GM21515 (cell line): ENCODE data around the gene CA6.
"Not testable (repeated sequence)": the region's sequence is repeated elsewhere in the genome, so short reads cannot be mapped to it uniquely, and the experiment has no call there.

Experiments
- ATAC-seq: cut with Tn5 transposase; IDR thresholded peaks from one replicate; pipeline ENCODE4 v1.9.1; 2021; ENCODE audit not compliant: unreplicated experiment

CA6 gene

DNA sequence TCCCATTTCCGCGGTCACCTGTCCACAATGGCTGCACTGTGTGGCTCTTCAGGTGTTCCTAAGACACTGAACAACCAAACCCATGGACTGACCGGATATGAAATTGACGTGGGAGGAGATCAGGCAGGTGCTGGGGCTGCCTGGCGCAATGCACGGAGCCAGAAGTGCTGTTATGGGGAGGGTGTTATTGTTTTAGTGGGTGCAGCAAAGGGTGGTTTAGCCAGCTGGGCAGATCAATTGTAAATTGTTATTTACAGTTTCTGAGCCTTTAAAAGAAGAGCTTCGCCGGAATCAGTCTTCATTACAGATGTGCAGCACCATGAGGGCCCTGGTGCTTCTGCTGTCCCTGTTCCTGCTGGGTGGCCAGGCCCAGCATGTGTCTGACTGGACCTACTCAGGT is at the start of gene CA6:
Gene CA6 (plus strand): TSS at position 301 of the 400 bp plus-strand sequence. CDS start 19 bp downstream, at position 320.
- no peak for ATAC-seq

DNA sequence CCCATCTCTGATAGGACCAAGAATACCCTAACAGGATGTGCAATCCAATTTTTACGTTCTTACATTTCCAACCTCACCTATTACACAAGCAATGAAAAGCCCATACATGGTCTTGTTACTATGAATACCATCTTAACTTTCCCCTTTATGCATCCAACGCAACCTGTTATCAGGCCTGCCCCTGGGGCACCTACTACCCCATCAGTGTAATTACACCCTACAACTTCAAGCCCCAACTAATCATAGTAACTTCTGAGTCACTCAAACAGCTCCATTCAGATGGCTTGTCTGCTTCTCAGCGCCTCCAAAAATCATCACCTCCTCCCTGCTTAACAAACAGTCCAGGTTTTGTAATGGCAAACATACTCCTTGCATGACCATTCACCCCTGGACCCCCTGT is 48.9 kb upstream of the CA6 start:
- not testable (repeated sequence) for ATAC-seq

DNA sequence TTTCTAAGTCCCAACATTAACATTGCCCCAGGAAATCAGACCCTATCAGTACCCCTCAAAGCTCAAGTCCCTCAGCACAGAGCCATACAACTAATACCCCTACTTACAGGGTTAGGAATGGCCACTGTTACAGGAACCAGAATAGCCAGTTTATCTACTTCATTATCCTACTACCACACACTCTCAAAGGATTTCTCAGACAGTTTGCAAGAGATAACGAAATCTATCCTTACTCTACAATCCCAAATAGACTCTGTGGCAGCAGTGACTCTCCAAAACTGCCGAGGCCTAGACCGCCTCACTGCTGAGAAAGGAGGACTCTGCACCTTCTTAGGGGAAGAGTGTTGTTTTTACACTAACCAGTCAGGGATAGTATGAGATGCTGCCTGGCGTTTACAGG is 48.2 kb upstream of the CA6 start:
- ATAC-seq, result not testable (repeated sequence)

DNA sequence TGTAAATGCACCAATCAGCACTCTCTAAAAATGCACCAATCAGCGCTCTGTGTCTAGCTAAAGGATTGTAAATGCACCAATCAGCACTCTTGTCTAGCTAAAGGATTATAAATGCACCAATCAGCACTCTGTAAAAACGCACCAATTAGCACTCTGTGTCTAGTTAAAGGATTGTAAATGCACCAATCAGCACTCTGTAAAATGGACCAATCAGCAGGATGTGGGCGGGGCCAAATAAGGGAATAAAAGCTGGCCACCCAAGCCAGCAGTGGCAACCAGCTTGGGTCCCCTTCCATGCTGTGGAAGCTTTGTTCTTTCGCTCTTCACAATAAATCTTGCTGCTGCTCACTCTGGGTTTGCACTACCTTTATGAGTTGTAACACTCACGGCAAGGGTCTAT is 47.2 kb upstream of the CA6 start:
- ATAC-seq, result not testable (repeated sequence)

DNA sequence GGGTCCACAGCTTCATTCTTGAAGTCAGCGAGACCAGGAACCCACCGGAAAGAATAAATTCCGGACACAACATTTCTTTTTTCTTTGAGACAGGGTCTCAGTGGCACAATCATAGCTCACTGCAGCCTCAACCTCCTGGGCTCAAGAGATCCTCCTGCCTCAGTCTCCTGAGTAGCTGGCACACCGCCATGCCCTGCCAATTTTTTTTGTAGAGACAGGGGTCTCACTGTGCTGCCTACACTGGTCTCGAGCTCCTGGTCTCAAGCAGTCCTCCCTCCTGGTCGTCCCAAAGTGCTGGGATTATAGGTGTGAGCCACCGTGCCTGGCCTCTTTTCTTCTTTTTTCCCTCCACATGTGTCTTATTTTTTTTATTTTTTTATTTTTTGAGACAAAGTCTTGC is 46.6 kb upstream of the CA6 start:
- no peak for ATAC-seq

DNA sequence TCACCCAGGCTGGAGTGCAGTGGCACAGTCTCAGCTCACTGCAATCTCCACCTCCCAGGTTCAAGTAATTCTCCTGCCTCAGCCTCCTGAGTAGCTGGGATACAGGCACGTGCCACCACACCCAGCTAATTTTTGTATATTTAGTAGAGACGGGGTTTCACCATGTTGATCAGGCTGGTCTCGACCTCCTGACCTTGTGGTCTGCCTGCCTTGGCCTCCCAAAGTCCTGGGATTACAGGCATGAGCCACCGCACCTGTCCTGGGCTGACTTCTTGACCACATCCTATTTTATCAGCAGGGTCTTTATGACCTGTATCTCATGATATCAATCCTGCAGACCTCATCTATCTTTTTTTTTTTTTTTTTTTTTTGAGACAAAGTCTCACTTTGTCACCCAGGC is 45.0 kb upstream of the CA6 start:
- not testable (repeated sequence) for ATAC-seq

DNA sequence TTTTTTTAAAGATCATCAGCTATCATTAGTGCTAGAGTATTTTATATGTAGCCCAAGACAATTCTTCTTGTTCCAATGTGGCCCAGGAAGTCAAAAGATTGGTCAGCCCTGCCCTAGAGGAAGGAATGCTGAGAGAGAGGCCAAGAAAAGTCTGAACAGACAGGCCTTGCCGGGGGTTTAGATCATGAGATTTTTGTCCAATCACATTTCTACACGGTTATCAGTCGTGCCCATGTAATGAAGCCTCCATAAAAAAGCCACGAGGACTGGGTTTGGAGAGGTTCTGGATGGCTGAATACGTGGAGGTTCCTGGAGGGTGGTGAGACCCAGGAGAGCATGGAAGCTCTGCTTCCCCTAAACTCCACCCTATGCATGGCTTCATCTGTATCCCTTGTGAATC is 42.9 kb upstream of the CA6 start:
- no peak for ATAC-seq

DNA sequence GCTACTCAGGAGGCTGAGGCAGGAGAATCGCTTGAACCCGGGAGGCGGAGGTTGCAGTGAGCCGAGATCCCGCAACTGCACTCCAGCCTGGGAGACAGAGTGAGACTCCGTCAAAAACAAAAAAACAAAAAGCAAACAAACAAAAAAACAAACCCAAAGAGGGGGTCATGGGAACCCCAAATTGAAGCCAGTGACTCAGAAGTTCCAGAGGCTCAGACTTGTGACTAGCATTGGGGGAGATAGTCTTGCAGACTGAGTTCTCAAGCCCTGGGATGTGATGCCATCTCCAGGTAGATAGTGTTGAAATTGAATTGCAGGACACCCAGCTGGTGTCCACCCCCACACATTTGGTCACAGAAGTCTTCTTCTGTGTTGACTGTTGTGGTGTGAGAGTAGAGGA is 42.3 kb upstream of the CA6 start:
- ATAC-seq, result no peak

DNA sequence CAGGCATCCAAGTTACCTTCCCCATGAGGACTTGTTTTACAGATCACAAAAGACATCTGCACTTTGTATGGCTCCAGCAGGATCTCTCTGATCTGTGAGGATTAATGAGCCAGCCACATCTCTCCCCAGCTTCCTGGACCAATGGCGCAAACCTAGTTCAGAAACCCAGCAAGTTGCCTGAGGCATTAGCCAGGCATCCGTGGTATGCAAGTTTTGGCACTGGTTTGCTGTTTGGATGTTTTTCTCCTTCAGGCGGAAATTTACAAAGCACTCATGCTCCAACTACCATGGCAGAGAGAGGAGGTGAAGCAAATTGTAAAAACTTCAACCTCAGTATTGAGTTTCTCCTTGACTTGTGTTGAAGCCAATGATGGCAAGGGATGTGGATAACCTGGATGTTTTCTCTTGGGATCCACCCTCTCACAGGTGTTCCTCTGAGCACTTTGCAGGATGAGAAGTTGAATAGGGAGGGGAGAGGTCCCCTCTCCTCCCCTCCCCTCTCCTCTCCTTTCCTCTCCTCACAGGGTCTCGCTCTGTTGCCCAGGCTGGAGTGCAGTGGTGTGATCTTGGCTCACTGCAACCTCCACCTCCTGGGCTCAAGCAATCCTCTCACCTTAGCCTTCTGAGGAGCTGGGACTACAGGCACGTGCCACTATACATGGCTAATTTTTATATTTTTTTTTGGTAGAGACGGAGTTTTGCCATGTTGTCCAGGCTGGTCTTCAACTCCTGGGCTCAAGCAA is 41.6 kb upstream of the CA6 start:
- ATAC-seq, result no peak

DNA sequence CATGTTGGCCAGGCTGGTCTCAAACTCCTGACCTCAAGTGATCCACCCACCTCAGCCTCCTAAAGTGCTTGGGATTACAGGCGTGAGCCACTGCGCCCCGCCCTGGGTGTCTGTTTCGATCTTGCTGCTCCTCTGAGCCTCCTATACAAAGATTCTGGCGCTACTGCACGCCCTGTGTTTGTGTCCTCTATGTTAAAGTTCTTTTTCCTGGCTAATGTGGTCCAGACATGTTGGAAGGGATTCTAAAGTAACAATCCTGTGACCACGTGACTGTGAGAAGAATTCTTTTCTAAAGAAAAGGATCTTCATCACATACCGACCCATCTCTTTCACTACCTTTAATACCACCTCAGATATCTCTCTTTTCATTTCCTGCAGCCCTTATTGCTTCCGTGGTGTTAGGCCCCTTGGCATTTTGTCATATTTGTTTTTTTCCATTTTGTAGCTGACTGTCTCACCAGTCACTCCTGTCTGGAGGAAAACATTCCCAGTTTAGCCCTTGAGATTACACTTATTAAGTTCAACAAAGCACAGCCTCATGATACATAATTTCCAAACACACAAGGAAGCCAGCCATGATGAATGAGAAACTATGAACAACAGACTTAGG is 40.0 kb upstream of the CA6 start:
- no peak for ATAC-seq

DNA sequence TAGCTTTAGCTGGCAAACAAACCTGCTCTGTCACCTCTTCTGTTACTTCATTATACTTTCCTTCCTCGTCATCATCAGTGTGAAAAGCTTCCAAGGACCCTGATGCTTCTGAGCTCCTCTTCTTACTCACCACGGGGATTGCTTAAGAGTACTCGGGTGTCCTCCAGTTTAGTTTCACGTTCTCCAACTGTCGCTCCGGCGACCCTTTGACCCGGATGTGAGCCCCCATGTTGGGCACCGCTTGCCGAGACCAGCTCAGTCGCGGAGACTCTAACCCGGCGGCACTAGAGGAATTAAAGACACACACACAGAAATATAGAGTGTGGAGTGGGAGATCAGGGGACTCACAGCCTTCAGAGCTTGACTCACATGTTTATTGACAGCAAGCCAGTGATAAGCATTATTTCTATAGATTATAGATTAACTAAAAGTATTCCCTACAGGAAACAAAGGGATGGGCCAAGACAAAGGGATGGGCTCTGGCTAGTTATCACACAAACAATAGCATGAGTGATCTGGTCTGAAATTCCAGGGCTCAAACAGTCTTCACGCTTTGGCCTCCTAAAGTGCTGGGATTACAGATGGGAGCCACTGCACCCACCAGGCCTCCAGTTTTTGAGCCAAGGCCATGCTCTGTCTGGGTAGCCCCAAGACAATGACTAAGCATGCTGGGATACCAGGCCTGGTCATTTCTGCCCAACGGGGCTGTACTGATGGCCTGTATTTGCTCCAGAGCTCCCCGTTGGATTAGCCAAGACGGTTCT is 37.1 kb upstream of the CA6 start:
- no peak for ATAC-seq

DNA sequence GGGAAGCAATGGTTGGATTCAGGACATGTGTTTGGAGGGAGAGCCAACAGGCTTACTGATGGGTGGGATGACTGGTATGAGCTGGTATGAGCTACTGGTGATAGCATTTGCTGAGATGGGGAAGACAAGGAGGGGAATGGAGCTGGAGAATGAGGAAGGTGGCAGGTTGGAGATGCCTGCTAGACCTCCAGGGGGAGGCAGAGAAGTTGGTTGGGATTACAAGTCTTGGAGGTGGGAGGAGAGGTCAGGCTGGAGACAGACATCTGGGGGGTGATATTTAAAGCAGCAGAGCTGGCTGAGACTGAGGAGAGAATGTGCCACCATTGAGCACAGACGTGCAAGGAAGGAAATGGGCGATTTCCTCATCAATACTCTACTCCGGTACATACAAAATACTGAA is 35.3 kb upstream of the CA6 start:
- no peak for ATAC-seq

DNA sequence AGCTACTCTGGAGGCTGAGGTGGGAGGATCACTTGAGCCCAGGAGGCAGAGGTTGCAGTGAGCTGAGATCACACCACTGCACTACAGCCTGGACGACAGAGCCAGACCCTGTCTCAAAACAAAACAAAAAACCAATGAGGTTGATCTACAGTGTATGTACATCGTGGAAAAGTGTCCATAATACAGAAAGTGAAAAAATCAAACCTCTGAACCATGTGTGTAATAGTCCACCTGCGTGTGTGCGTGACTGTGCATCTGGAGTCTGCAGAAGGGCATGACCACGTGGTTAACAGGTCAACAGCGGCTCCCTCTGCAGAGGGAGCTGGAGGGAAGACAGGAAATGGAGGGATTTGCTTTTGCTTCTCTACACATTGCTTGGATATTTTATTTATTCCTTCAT is 34.8 kb upstream of the CA6 start:
- ATAC-seq, result no peak

DNA sequence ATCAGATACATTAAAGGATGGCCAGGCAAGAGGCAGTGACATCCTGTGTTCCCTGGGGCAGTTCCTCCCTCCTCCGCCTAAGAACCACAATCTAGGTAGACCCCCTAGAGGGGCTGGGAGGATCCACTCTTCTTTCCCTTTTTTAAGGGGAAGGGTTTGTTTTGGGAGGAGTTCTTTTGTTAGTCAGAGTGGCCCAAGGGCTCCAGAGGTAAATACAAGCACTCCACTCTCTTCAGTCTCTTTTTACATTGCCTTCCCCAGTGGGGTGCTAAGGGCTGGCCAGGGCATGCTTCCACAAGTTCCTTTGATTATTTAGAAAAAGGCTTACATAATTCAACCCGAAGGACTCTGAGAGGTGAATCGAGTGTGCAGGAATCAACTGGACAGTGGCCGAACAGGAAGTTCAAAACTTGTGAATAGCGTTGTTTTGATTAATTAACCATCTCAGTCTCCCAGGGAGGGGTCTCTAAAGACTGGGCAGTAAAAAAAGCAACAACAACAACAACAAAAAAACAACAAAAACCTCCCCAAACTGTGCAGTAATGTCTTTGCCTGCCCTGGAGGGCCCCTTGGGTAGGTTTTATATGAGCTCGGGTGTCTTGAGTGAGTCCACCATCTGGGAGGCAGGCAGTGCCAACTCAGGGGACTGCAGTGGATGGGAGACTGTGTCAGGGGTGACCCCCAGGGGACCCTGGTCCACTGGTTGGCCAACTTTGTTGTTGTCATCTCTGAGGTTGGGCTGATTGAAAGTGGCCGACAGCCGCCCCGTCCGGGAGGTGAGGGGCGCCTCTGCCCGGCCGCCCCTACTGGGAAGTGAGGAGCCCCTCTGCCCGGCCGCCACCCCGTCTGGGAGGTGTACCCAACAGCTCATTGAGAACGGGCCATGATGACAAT is 34.0 kb upstream of the CA6 start:
- ATAC-seq, result no peak

DNA sequence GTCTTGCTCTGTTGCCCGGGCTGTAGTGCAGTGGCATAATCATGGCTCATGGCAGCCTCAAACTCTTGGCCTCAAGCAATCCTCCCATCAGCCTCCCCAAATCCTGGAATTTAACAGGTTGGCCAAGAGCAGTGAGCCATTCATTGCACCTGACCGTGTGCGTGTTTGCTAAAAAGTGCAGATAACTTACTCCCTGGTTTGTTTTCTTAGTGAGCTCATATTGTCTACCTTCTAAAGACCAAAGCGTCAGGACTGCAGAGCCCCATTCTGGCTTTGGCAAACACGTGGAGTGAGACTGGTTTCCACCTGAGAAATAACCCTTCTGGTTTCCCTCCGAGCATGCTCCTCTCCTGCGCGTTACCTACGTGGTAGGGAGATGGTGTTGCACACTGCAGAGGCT is 32.2 kb upstream of the CA6 start:
- ATAC-seq, result no peak

DNA sequence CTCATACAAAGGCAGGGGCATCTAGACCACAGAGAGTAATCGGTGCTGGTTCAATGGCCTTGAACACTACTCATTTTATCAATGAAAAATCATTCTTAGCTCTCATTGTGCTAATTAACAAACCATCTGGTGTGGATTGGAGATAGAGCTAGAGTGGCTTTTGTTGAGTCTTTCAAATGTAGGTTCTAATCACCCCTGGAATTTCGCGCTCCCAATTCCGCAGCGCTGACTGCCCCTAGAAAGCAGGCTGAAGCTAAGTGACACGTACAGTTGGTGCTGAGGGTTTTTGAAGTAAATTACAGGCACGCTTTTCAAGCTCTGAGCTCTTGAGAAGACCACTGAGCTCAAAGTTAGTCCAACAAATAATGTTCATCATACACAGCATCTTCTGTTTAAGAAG is 31.2 kb upstream of the CA6 start:
- ATAC-seq, result no peak

DNA sequence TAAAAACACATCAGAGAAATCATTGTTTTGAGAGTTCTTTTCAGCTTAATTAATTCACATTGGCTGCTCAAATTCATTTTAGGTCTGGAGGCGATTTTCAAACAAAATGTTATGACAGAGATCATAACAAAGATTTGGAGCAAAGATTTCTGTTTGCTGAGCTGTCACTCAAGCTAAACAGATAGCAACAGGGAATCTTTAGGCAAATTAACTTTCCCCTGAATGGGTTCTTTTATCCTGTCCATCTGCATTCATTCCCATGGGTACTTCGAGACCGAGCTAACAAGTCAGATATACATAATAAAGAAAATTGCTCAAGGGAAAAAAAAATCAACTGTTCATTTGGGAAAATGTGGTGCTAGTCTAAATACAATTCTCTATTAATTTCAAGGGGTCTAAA is 30.2 kb upstream of the CA6 start:
- no peak for ATAC-seq

DNA sequence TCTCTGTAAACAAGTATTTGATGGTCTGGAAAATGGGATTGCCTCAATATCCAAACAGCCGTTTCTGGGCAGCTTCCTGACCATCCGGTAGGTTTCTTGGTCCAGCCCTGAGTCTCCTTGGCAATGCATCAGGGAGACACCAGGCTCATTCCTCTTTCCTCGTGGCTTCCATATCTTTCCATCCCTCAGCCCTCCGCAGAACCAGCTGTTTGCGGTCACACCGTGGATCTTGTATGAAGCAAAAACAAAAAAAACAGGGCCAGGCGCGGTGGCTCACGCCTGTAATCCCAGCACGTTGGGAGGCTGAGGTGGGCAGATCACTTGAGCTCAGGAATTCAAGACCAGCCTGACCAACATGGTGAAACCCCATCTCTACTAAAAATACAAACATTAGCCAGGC is 28.1 kb upstream of the CA6 start:
- not testable (repeated sequence) for ATAC-seq

DNA sequence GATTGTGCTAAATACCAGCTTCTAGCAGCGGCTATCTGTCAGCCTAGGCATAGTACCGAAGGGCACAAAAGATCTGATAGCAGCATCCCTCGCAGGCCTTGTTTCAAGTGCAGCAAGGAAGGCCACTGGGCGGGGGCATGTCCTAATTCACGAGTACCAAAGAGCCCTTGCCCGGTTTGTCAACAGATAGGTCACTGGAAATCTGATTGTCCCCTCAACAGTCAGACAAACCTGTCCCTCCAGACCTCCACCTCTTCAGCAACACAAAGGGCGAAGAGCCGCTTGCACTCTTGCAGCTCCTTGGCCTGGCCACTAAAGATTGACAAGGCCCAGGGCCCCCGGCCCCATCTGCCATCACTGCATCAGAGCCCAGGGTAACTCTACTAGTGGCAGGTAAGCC is 22.7 kb upstream of the CA6 start:
- no peak for ATAC-seq

DNA sequence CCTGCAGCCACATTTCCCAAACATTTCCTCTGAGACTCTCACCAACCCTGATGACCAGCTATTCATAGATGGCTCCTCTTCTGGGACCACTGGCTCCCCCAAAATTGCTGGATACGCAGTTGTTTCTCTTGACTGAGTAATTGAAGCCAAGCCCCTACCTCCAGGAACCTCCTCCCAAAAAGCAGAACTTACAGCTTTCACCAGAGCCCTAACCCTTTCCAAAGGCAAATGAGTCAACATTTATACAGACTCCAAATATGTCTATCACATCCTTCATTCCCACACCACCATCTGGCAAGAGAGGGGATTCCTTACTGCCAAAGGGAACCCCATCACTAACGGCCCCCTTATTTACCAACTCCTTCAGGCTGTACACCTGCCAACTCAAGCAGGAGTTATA is 20.3 kb upstream of the CA6 start:
- ATAC-seq, result no peak

DNA sequence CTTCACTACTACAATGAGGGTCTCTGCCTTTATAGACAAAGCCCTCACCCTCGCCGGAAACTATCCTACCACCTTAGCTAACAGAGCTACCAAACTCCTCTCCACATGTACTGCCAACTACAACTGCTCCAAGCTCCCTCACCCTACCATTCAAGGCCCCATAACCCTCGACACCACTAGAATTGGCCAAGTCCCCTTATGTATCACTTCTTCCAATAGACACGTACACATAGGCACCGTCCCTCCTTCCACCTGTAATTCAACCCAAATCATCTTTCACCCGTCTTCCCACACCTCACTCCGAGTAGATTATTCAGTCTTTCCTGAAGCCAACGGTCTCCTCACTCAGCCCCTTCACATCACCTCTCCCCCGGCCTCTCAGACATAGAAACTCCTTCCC is 19.7 kb upstream of the CA6 start:
- no peak for ATAC-seq
